CD1c-positive myeloid dendritic cell (primary cell): ENCODE measurements around the gene PDE3A.

Experiments
- DNase-seq: peaks from one replicate; pipeline ENCODE4 v3.0.0-alpha.2; 2016; ENCODE audit errors: extremely low spot score

The PDE3A gene

DNA sequence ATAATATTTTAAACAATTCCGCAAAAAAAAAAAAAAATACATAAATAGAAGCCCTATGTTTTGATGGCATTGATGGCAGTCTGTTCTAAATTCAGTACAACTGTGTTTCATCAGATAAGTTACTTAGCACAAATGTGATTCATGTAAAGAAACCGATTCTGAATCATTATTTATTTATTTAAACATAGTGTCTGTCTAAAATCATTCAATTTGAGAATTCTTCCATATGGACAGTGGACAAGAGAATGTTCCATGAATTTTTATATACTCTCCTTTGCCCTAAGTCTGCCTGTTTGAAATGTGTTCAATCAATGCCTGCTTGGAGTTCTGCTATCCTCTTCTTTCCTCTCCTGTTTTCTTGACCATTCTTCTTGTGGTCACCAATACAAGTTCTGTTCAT, 126.5 kb downstream of the PDE3A start:
- no peak for DNase-seq

DNA sequence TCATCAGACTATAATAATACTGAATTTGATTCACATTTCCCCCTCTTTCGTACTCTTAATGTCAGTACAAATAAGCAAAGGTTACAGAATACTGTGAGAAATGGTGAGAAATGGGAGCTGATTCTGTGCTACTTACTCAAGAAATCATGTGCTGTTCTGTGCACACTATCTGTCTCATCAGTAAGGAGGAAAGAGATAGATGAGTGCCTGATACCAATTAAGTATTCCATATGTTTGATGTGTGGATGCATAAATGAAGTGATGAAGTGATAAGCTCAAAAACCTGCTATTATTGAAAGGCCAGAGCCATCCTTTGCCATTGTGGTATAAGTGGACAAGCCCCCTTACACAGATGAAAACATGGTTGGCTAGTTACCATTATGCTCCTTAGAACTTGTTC, 127.7 kb downstream of the PDE3A start:
- no peak for DNase-seq

DNA sequence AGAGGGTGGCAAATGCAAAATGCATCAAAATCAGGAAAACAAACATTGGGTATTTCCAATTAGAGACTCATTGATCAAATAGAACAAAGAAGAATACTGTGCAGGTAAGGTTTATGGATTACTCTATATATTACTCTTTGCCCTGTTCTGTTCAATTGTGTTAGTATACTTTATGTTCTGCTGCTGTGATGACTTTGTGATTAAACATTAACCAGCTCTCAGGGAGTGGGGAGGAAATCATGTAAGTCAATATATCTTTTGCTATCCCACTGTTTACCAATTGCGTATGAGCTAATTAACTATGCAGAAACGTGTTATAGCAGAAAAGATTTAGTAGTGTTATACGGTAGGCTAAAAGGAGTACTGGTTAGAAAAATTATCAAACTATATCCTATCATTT, 129.4 kb downstream of the PDE3A start:
- DNase-seq = no peak

DNA sequence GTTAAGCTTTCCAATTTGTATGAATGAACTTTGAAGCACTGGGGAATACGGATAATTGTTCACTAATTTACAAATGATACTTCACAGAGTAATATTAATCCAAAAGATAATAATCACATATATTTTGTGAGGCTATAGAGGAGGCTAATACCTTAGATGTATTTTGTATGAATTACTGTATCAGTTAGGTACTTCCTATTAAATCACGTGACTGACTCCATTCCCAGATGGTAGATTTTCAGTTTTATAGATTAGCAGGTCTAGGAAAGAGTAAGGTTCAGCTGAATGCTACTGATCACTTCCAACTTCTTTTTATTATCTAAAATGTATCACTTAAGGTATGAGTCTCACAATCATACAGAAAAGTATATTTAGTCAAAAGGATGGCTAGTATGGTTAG, 133.6 kb downstream of the PDE3A start:
- DNase-seq = no peak

DNA sequence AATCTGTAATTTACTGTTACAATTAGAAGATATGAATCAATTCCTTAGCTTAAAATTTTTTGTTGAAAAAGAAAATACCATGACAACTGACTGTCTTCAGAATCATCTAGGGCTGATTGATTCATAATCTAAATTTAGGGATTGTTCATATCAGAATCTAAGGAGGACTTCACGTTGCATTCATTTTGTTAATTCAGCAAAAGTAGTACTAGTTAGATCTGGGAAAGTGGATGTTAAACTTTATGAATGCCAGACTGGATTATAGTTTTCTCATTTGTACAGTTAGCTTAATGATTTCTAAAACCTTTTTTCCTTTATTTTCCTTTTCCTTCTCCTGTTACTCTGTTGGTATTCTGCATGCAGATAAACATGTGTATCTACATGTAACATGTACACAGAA, 135.5 kb downstream of the PDE3A start:
- DNase-seq = no peak

DNA sequence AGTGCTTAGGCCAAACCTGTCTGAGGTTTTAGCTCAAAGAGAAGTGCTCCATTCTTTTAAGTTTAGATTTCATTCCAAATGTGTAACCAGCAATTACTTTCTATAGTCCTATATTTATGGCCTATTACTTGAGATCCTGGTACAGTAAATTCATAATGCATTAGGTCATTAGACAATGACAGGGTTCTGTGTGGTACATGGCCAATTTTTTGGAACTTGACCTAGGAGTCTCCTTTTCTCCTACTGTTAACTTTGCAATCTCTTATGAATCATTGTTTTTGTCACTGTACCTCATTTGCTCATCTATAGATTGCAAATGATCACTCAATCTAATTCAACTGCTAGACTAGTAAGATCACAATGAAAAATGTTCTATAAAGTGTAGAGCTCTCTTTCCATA, 136.7 kb downstream of the PDE3A start:
- no peak for DNase-seq

DNA sequence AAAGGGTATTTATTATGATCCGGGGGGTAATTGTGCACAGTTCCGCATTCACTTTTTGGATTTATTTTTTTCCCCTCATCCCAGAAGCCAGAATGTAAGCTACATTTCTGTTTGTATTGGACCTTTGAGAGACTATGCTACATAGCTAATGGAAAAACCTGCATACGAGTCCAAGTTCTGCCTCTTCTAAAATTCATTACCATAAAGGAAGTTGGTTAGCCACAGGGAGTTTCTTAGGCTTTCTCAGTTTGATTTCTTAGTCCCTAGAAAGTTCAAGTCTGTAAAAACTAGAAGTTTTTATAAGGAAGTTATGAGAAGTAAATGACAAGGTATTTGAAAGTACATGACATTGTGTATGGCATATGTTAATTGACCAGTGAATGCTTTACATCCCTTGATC, 138.7 kb downstream of the PDE3A start:
- DNase-seq = no peak

DNA sequence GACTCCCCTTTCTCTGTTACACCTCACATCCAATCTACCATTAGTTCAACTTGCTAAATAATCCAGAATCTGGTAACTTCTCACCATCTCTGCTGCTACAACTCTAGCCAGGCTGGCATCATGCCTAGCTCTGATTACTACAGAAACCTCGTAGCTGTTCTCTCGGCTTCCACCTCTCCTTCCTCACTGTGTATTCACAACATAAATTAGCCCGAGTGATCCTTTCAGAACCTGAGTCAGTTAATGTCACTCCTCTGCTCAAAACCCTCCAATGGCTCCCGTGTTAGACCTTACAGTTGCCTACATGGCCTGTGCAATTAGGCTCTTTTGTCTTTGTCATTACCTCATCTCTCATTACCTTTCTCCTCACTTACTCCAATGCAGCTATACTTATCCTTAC, 139.4 kb downstream of the PDE3A start:
- DNase-seq = no peak

DNA sequence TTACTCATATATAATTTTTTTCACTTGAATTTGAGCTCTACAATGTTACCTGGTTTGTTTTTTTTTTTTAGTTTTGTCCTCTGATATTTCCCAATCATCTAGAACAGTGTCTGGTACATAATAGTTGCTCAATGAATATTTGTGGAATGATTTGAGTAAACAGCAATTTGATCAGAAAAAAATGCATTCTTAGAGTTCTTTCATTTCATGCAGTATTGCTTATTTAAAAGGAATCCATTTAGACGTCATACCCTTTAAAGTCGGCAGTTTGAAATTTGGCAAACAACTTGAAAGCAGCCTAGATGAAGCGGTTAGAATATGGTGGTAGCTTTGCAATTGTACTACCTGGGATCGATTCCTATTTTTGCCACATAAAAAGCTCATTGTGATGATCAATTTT, 140.0 kb downstream of the PDE3A start:
- DNase-seq = no peak

DNA sequence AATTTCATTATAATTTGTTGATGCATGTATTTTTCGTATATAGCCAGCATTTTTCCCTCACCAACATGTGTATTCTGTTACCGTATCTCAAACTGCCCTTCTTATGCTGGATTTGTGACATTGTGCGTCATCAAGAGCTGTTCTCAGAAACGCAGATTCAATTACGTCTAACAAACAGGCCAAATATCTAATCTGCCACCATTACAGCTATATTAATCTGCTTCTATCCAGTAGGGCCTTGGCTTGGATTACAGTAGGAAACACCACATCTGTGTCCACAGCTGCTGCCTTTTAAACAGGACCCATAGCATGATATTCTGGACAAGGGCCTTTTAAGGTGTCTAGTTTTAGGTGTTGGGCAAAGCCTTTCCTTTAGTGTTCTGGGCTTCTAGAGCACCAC, 140.6 kb downstream of the PDE3A start:
- no peak for DNase-seq

DNA sequence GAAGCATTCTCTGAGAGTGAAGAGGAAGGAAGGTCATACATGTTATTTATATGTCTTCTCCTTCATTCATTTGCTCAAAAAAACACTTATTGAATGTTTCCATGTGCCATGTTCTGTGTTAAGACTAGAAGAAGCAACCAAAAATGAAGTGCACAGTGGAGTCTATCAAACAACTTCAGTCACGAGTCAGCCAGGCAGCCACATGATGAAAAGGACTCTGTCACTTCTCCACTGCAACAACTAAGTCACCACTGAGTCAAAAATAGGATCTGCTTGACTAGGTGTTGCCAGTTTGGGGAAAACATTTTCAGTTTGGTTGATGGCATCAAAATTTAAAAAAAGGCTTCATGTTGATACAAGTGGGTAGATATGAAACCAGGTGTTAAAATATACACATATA, 142.5 kb downstream of the PDE3A start:
- DNase-seq = no peak

DNA sequence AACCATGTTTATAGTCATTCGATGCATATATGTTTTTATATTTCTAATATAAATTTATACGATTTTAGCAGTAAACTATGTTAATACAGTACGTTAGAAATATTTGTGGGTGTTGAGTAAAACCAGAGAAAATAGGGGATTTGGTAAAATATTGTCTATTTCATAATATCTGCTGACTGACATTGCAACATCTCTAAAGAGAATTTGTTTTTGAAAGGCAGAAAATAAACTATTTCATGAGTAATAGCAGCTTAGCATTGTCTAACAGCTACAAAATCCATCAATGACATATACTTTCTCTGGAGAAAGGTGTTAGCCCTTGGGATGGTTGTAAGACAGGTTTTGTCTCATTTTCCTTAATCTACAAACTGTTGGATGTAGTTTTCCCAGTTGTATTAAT, 144.9 kb downstream of the PDE3A start:
- DNase-seq = no peak

DNA sequence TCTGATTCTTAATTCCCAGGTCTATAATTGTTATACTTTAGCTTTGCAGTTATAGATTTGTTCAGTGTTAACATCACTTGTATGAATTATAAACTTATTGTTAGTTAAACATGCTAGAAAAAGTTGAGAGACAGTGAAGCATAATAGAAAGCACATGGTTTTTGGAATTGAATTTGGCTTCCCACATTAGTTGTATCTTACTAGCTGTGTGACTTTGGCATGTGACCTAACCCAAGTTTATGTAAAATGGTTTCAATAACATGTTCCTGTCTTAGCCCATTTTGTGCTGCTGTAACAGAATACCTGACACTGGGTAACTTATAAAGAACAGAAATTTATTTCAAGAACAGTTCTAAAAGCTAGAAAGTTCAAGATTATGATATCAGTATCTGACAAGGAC, 146.3 kb downstream of the PDE3A start:
- no peak for DNase-seq

DNA sequence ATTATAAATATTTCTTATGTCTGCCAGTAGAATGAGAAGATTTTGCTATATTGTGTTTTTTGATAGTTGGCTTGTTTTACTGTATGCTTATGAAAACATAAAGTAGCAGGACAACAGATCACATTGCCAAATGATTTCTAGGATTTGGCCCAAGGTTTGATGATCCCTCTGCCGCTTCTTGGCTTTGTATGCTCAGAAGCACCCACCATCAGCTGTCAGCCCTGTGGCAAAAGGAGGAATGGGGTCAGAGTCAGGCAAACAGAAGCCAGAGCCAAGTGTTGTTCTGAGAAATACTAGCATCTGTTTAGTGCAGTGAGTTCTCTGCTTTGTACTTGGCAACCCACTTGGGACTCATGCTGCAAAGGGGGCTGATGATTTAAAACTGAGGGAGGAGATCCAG, 152.2 kb downstream of the PDE3A start:
- no peak for DNase-seq

DNA sequence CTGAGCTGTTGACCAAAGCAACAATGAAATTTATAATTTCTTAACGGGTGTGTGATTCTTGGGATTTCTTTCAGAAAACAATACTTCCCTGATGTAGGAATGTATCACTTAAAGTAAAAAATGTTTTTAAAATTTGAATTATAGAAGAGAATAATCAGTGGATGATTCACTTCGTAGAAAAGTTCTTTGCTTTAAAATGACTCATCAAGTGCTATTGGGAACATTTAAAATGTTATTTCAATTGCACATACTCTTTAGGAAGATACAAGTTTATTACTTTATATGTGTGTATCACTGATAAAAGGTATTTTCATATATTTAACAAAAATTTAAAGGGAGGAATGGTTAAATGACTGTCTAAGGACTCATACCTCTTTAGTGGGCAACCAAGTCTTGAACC, 155.3 kb downstream of the PDE3A start:
- no peak for DNase-seq

DNA sequence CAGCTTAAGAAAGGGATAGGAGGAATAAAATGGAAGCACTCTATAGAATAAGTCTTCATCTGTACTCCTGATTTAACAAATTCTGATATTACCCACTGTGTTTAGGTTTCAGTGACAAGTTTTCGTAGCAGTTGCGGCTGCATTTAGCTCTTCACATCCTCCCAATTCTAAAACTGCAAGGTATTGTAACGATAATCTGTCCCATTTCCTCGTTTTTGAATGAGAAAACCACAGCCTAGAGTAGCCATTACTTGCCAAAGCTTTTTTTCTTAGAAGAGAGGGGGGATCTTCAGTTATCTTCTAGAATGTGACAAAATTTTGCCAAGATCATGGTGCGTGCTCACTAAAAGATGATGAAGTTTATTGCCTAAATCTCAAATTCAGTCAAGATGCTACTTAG, 155.8 kb downstream of the PDE3A start:
- no peak for DNase-seq

DNA sequence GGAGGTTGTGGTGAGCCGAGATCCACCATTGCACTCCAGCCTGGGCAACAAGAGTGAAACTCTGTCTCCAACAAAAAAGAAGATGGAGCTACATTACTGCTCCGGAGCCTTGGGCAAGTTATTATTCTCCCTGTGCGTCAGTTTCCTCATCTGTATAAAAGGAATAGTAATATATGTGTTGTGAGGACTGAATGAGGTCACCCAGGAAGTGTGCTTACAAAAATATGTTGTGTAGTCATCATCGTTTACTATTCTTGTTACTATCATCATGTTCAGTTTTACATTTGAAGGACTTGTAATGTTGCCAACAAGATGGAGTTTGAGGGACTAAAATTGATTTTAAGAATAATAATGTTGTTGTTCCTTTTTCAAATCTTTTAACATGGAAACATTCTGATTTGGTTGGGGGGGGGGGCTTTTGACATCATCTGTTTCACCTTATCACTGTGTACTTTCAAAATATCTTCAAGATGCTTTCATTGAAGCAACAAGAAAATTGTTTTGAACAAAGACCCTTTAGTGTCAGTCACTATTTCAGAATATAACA, 156.8 kb downstream of the PDE3A start:
- DNase-seq = no peak

DNA sequence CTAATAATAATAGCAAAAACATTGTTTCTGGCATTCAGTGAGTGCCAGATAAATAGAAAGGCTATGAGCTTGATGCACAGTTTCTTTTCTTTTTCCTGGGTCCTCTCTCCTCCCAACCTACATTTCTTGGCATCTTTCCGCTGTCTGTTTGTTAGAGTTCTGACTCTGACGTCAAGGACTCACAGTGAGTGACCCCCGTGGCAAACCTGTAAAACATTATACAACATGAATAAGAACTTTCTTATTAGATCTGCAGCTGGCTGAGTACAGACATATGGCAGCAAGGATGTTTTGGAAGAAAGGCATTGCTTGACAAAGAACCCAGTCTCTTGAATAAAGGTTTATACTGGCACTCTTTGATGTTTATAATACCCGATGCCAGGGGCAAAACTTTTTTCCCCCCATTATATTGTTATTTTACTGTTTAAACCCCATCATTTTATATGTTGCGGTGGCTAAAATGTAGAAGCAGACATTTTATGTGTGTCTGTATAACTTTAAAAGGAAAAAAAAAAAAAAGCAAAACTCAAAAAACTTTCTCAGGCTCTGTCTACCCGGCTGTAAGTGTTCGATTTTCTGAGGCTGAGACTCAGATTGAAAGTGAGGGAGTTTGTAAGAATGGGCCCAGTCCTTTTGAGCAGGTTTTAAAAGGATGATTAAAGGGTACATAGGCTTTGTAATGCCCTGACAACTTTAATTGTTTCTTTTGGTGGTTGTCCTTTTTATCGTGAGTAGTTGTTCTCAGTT, 159.3 kb downstream of the PDE3A start:
- DNase-seq = no peak

DNA sequence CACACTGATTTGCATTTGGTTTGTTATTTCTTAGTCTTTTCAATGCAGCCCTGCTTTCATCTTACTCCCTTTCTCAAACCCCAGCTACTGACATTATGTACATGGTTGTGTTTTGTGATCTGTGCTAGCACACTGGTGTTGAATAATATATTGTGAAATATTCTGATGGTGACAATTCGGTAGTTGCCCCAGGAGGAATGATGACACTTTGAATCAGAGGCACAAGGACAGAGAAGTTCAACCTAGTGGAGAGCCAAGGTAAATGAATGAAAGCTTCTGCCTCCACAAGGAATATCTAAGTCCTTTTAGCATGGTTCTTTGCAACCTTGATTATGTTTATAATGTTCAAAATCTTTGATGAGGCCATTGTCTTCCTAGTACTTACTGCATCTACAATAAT, 159.9 kb downstream of the PDE3A start:
- DNase-seq = no peak

DNA sequence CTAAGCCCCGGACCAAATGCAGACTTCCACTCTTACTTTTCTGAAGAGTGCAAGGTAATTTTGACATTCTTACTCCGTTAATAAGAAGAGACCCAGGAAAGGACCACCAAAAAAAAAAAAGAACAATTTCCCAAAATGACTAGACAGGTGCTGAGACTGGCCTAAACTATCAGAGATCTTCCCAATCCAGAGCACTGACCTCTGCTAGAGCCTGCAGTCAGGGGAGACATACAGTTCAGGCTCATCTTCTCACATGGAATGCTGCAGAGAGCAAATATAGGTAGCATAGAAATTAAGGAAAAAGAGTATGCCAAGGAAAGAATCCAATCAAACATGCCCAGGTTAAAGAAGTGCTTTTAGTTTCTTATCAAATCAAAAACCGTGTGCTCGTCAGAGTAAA, 177.9 kb downstream of the PDE3A start:
- no peak for DNase-seq

DNA sequence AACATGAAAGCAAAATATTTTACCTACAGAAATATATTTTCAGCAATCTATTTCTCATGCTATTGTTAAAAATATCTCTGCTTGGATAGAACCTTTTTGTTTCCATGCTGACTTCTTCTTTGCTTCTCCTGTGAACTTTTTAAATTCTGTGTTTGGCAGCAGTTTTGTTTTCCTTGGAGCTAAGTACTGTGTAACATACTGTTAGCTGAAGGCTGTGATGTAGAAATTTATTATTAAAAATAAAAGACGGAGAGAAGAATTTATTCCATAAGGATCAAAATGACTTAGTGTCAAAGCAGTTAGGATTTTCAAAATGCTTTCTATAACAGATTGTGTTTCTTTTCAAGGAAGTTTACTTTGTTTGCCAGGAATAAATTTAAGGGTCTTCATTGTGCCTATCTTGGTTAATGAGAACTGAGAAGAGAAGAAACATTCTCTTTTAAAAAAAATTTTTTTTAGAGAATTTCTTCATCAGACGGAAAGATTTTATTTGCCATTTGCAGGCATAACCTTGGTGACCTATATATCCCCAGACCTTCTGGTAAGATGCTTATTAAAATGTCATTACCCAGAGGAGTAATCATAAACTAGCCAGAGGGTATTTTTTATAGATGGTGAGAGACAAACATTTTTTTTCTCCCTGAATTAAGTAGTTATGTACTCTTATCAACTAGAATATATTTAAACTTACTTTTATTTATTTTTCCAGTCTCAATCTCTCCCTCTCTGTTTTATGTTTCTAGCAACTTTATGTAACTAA, 179.7 kb downstream of the PDE3A start:
- no peak for DNase-seq

DNA sequence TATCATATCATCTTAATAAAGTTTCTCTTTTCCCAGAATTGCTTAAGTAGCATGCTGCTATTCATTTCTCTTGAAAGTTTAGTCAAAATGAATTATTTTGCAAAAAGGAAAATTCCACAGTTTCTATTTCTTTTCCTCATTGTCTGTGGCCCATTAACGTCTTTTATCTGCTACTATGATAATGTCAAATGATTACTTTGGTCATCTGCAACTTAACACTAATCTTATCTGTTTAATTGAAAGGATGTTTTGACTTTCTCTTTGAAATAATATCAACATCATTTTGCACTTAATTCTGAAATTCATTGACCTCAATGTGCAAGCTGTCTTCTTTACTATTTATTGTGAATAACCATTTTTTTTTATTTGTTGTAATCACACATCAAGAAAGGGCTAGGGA, 180.3 kb downstream of the PDE3A start:
- DNase-seq = no peak

DNA sequence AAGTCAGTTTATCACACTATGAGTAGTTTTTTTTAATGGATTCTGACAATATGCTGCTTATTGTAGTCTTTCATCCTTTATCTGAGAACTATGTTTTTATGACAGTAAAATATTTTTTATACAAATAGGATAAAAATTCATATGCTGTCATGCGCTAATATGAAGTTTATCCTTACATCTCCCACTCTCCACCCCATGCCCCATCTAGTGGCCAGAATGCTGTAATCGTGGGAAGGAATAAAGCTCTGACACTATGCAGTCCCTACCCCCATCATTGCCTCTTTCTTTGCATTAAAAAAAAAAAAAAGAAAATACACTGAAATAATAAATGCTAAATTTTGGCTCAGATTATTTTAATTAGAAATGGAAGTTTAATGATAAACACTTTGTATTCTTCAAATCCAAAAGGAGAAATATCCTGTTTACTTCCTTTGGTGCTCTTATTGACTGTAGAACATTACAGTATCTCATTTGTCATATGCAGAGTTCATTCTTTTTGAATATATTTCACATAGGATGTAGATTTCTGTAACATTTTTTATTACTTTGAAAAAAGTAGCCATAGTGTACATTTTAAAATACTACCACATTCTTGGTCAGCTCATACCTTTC, 180.9 kb downstream of the PDE3A start:
- no peak for DNase-seq
